Measurements from ENCODE around the gene SH3YL1.

- TF ChIP-seq, protein P1, sequence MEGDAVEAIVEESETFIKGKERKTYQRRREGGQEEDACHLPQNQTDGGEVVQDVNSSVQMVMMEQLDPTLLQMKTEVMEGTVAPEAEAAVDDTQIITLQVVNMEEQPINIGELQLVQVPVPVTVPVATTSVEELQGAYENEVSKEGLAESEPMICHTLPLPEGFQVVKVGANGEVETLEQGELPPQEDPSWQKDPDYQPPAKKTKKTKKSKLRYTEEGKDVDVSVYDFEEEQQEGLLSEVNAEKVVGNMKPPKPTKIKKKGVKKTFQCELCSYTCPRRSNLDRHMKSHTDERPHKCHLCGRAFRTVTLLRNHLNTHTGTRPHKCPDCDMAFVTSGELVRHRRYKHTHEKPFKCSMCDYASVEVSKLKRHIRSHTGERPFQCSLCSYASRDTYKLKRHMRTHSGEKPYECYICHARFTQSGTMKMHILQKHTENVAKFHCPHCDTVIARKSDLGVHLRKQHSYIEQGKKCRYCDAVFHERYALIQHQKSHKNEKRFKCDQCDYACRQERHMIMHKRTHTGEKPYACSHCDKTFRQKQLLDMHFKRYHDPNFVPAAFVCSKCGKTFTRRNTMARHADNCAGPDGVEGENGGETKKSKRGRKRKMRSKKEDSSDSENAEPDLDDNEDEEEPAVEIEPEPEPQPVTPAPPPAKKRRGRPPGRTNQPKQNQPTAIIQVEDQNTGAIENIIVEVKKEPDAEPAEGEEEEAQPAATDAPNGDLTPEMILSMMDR (IDR thresholded peaks at IDR 0.05), result no peak
- TF ChIP-seq POLR2A (IDR thresholded peaks at IDR 0.05), result no peak
- no peak for TF ChIP-seq POLR2AphosphoS5 (IDR thresholded peaks at IDR 0.05)
These were observed 47.8 kb downstream of the SH3YL1 start for GRCh38 chr2:216068-216467.

All from prostate gland (tissue), 2 donors.